OCI-LY7 (cell line): Measurements from ENCODE around the gene DNMT3A. TPM values are rescaled to one million over a fixed set of nuclear protein-coding genes. Genes with fewer than 3 reads are reported as not detected.

Experiments used
- BruUV-seq: library from RNA; stranded (reverse); fragments of 400-500 nt; replicated peaks from 2 replicates; lab custom pipeline; 2021; lab: Mats Ljungman, UMichigan
- CTCF ChIA-PET: fragments of 300-600 bp; sonication (Branson Sonifier 250); formaldehyde crosslinking; loops from one replicate; lab custom pipeline; 2022; ENCODE audit warnings: antibody characterized with exemption; ENCODE audit not compliant: unreplicated experiment; lab: Charles Lee
- POLR2A ChIA-PET: fragments of 300-600 bp; sonication (Branson Sonifier 250); formaldehyde crosslinking; loops from one replicate; lab custom pipeline; 2022; ENCODE audit warnings: antibody characterized with exemption; lab: Charles Lee
- DNase-seq: peaks from one replicate; pipeline ENCODE4 v3.0.0-alpha.2; 2015; ENCODE audit warnings: low spot score
- H2AFZ ChIP-seq: fragments of 200-600 bp; sonication (generic), shearing (Covaris generic); 2 replicates; pipeline ENCODE4 v1.6.1; 2014; ENCODE audit warnings: mild to moderate bottlenecking, antibody characterized with exemption, low read length, moderate library complexity
- H3K27ac ChIP-seq: fragments of 200-600 bp; sonication (generic); 2 replicates; pipeline ENCODE4 v1.5.1; 2014; ENCODE audit warnings: mixed run types, low read depth, mild to moderate bottlenecking, moderate library complexity, low read length, inconsistent platforms; ENCODE audit not compliant: poor library complexity, severe bottlenecking
- H3K36me3 ChIP-seq: fragments of 200-600 bp; sonication (generic); 2 replicates; pipeline ENCODE4 v1.6.1; 2014; ENCODE audit warnings: mild to moderate bottlenecking, antibody characterized with exemption, low read length, moderate library complexity, mixed read lengths; ENCODE audit not compliant: insufficient read depth
- H3K4me1 ChIP-seq: fragments of 200-600 bp; sonication (generic); 2 replicates; pipeline ENCODE4 v1.5.1; 2014; ENCODE audit warnings: mild to moderate bottlenecking, low read length; ENCODE audit not compliant: insufficient read depth, poor library complexity, severe bottlenecking
- H3K4me2 ChIP-seq: fragments of 200-600 bp; sonication (generic); 2 replicates; pipeline ENCODE4 v1.6.1; 2014; ENCODE audit warnings: mild to moderate bottlenecking, low read length
- H3K4me3 ChIP-seq: fragments of 200-600 bp; sonication (generic); 2 replicates; pipeline ENCODE4 v1.5.1; 2014; ENCODE audit warnings: mild to moderate bottlenecking, low read depth, low read length; ENCODE audit not compliant: poor library complexity, severe bottlenecking
- H3K79me2 ChIP-seq: fragments of 200-600 bp; sonication (generic); 2 replicates; pipeline ENCODE4 v1.6.1; 2016; ENCODE audit warnings: low read depth, mild to moderate bottlenecking, low read length, moderate library complexity, mixed read lengths; ENCODE audit not compliant: insufficient read depth
- H3K9me2 ChIP-seq: fragments of 200-600 bp; sonication (generic); 2 replicates; pipeline ENCODE4 v1.6.1; 2016; ENCODE audit warnings: mild to moderate bottlenecking, low read length, mixed read lengths; ENCODE audit not compliant: insufficient read depth
- H3K9me3 ChIP-seq: fragments of 200-600 bp; sonication (generic); 2 replicates; pipeline ENCODE4 v1.6.1; 2014; ENCODE audit warnings: mild to moderate bottlenecking, mixed run types, low read length, mixed read lengths
- H4K20me1 ChIP-seq: fragments of 200-600 bp; sonication (generic); 2 replicates; pipeline ENCODE4 v1.6.1; 2014; ENCODE audit warnings: mild to moderate bottlenecking, antibody characterized with exemption, low read length, moderate library complexity, mixed read lengths; ENCODE audit not compliant: insufficient read depth
- CTCF ChIP-seq: fragments of 200-600 bp; sonication (generic); conservative IDR thresholded peaks from 2 replicates; pipeline ENCODE4 v1.5.1; 2014; ENCODE audit warnings: mild to moderate bottlenecking, antibody characterized with exemption, low read length, moderate library complexity, mixed read lengths
- EZH2phosphoT487 ChIP-seq: fragments of 200-600 bp; sonication (generic); IDR thresholded peaks from 2 replicates; pipeline ENCODE4 v1.6.1; 2018; ENCODE audit warnings: low read depth, borderline replicate concordance, mild to moderate bottlenecking, mixed run types, antibody characterized with exemption, low read length, moderate library complexity, mixed read lengths
- intact Hi-C: fragments of 100-400 bp; cut with micrococcal nuclease; formaldehyde crosslinking; loops from one replicate; pipeline ENCODE4 v1.10.0; 2022; ENCODE audit not compliant: unreplicated experiment
- total RNA-seq, 2 experiments: library from RNA; depleted of rRNA in 1 of 2; stranded (reverse); fragments of >200 nt in 1 of 2; shearing (Covaris generic) in 1 of 2; gene quantifications; 2 replicates each; pipeline ENCODE4 v1.2.3, GENCODE V29; 2014 to 2022

The DNMT3A gene
- total RNA-seq, 2 experiments from 2014 or later = 2.8 to 7.3 TPM

- no peak overlapping the region for H3K27ac ChIP-seq
- no peak overlapping the region for H2AFZ ChIP-seq
- H3K9me2 ChIP-seq = no peaks in the 10 kb centered on the region
- no peaks in the 10 kb centered on the region for H3K9me3 ChIP-seq
- no peak overlapping the region for H3K4me2 ChIP-seq
- intact Hi-C loops = no loop called here
- no peaks in the 10 kb centered on the region; the same call in 1 of the 2 replicates for H3K36me3 ChIP-seq
- no TSS peak for BruUV-seq
- TF ChIP-seq CTCF (no peak), EZH2phosphoT487 (no peak)
- no peaks in the 10 kb centered on the region; the same call in 1 of the 2 replicates for H4K20me1 ChIP-seq
- no peak for DNase-seq
- no peak overlapping the region for H3K4me3 ChIP-seq
- peaks cover 12% of the 10 kb centered on the region for H3K4me1 ChIP-seq
- CTCF ChIA-PET = interaction anchor here (0.6 kb wide), 1 partner anchor 1170 kb away, joined by 8 read pairs; no protein-coding TSS in a partner anchor
- H3K79me2 ChIP-seq = no peaks in the 10 kb centered on the region
- POLR2A ChIA-PET = interaction anchor here (1.0 to 1.1 kb wide), 2 partner anchors 37 to 87 kb away, joined by 3 read pairs; no protein-coding TSS in a partner anchor
Observed at GRCh38 chr2:25331686-25332365, 9.9 kb downstream of the DNMT3A start.

- Histone ChIP-seq H3K36me3 (no peaks in the 10 kb centered on the region; the same call in 1 of the 2 replicates), H3K4me2 (no peak overlapping the region), H2AFZ (no peak overlapping the region), H3K79me2 (no peaks in the 10 kb centered on the region), H3K9me2 (no peaks in the 10 kb centered on the region), H3K4me1 (peaks cover 12% of the 10 kb centered on the region), H4K20me1 (no peaks in the 10 kb centered on the region; the same call in 1 of the 2 replicates), H3K27ac (no peak overlapping the region), H3K4me3 (no peak overlapping the region), H3K9me3 (peaks cover 8% of the 10 kb centered on the region; the same call in 1 of the 2 replicates)
- ChIA-PET POLR2A (no interaction called here), CTCF (interaction anchor here (0.5 kb wide), 1 partner anchor 245 kb away, joined by 4 read pairs; no protein-coding TSS in a partner anchor)
- no peak for DNase-seq
- BruUV-seq = no TSS peak
- intact Hi-C loops = no loop called here
- no peak for TF ChIP-seq EZH2phosphoT487
- TF ChIP-seq CTCF = no peak
Observed at GRCh38 chr2:25330937-25331336, 10.8 kb downstream of the DNMT3A start.

GRCh38 chr2:25330273-25330672 is 11.5 kb downstream of the DNMT3A start:
- Histone ChIP-seq H3K4me2 (no peak overlapping the region), H4K20me1 (no peaks in the 10 kb centered on the region; the same call in 1 of the 2 replicates), H3K4me1 (peaks cover 12% of the 10 kb centered on the region), H3K36me3 (no peaks in the 10 kb centered on the region; the same call in 1 of the 2 replicates), H3K4me3 (no peak overlapping the region), H3K9me3 (peaks cover 10% of the 10 kb centered on the region; the same call in 1 of the 2 replicates), H2AFZ (no peak overlapping the region), H3K9me2 (no peaks in the 10 kb centered on the region), H3K79me2 (no peaks in the 10 kb centered on the region), H3K27ac (no peak overlapping the region)
- ChIA-PET CTCF (interaction anchor here (0.5 kb wide), 1 partner anchor 246 kb away, joined by 4 read pairs; no protein-coding TSS in a partner anchor), POLR2A (no interaction called here)
- intact Hi-C loops = no loop called here
- TF ChIP-seq CTCF (no peak), EZH2phosphoT487 (no peak)
- no TSS peak for BruUV-seq
- DNase-seq = no peak
